Subcutaneous abdominal adipose tissue (tissue), 5 donors: Measurements from ENCODE around the gene MAML3.

Experiments used
- H3K27ac ChIP-seq: one replicate; pipeline ENCODE4 v1.7.0; 2013; ENCODE audit warnings: low read depth, mild to moderate bottlenecking, inconsistent platforms, low read length, moderate library complexity
- H3K27me3 ChIP-seq, 5 donors: one replicate each; pipeline ENCODE4 v1.7.0; 2013; ENCODE audit warnings: low read length in 5 of 5, inconsistent platforms in 1 of 5; ENCODE audit not compliant: control insufficient read depth in 5 of 5, insufficient read depth in 4 of 5
- H3K36me3 ChIP-seq, 5 donors: one replicate each; pipeline ENCODE4 v1.7.0; 2013; ENCODE audit warnings: low read length in 5 of 5; ENCODE audit not compliant: control insufficient read depth in 5 of 5, insufficient read depth in 5 of 5
- H3K4me1 ChIP-seq, 5 donors: one replicate each; pipeline ENCODE4 v1.7.0; 2013; ENCODE audit warnings: low read length in 5 of 5, mild to moderate bottlenecking in 3 of 5, moderate library complexity in 1 of 5; ENCODE audit not compliant: control insufficient read depth in 5 of 5, insufficient read depth in 5 of 5
- H3K4me3 ChIP-seq, 5 donors: one replicate each; pipeline ENCODE4 v1.7.0; 2013; ENCODE audit warnings: low read length in 5 of 5, low read depth in 1 of 5
- H3K9ac ChIP-seq, 5 donors: one replicate each; pipeline ENCODE4 v1.7.0; 2013; ENCODE audit warnings: low read length in 5 of 5, mild to moderate bottlenecking in 4 of 5, moderate library complexity in 3 of 5
- H3K9me3 ChIP-seq, 5 donors: one replicate each; pipeline ENCODE4 v1.7.0; 2013; ENCODE audit warnings: low read length in 5 of 5; ENCODE audit not compliant: control insufficient read depth in 5 of 5
- donor health status: healthy.
- donor health status: healthy.
- donor health status: healthy.
- donor health status: healthy.
- donor health status: healthy.

MAML3 gene

GRCh38 chr4:139892973-139893736 is 260.8 kb downstream of the MAML3 start:
- no peaks in the 10 kb centered on the region for H3K4me1 ChIP-seq
- peaks cover 0 to 11% (median 3%) of the 10 kb centered on the region in 5 donors for H3K36me3 ChIP-seq
- no peak overlapping the region for H3K9ac ChIP-seq
- no peaks in the 10 kb centered on the region for H3K27me3 ChIP-seq
- H3K27ac ChIP-seq: no peak overlapping the region
- no peaks in the 10 kb centered on the region for H3K9me3 ChIP-seq
- no peak overlapping the region for H3K4me3 ChIP-seq

GRCh38 chr4:139890816-139891215 is 263.2 kb downstream of the MAML3 start:
- H3K4me3 ChIP-seq: no peak overlapping the region
- no peaks in the 10 kb centered on the region for H3K27me3 ChIP-seq
- H3K4me1 ChIP-seq: peaks cover 0 to 7% (median 3%) of the 10 kb centered on the region in 5 donors
- peaks cover 0 to 11% (median 3%) of the 10 kb centered on the region in 5 donors for H3K36me3 ChIP-seq
- H3K9me3 ChIP-seq: no peaks in the 10 kb centered on the region
- no peak overlapping the region for H3K27ac ChIP-seq
- H3K9ac ChIP-seq: no peak overlapping the region

DNA sequence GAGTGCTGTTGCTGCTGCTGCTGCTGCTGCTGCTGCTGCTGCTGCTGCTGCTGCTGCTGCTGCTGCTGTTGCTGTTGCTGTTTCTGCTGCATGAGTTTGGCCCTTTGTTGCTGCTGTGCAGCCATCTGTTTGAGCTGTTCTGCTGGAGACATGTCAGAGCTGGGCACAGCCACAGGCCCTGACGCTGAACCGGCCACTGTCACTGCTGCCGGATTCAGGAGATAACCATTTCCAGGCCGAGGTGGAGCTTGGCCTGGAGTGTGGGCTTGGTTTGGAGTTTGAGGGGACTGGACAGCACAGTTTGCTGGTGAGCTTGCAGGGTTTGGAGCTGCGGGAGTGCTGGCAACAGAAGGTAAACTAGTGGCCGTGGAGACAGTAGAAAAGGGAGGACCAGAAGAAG is 264.1 kb downstream of the MAML3 start:
- H3K27ac ChIP-seq: no peak overlapping the region
- no peaks in the 10 kb centered on the region for H3K9me3 ChIP-seq
- no peak overlapping the region for H3K9ac ChIP-seq
- H3K36me3 ChIP-seq: peaks cover 0 to 11% (median 3%) of the 10 kb centered on the region in 5 donors
- no peaks in the 10 kb centered on the region for H3K27me3 ChIP-seq
- H3K4me3 ChIP-seq: no peak overlapping the region
- H3K4me1 ChIP-seq: peaks cover 0 to 7% (median 3%) of the 10 kb centered on the region in 5 donors

- Histone ChIP-seq H3K9ac (no peak overlapping the region), H3K27ac (no peak overlapping the region), H3K9me3 (no peaks in the 10 kb centered on the region), H3K27me3 (no peaks in the 10 kb centered on the region), H3K4me3 (no peak overlapping the region), H3K4me1 (peaks cover 0 to 7% (median 3%) of the 10 kb centered on the region in 5 donors), H3K36me3 (peaks cover 0 to 11% (median 3%) of the 10 kb centered on the region in 5 donors)
Measured at GRCh38 chr4:139889264-139889663, 264.7 kb downstream of the MAML3 start.

DNA sequence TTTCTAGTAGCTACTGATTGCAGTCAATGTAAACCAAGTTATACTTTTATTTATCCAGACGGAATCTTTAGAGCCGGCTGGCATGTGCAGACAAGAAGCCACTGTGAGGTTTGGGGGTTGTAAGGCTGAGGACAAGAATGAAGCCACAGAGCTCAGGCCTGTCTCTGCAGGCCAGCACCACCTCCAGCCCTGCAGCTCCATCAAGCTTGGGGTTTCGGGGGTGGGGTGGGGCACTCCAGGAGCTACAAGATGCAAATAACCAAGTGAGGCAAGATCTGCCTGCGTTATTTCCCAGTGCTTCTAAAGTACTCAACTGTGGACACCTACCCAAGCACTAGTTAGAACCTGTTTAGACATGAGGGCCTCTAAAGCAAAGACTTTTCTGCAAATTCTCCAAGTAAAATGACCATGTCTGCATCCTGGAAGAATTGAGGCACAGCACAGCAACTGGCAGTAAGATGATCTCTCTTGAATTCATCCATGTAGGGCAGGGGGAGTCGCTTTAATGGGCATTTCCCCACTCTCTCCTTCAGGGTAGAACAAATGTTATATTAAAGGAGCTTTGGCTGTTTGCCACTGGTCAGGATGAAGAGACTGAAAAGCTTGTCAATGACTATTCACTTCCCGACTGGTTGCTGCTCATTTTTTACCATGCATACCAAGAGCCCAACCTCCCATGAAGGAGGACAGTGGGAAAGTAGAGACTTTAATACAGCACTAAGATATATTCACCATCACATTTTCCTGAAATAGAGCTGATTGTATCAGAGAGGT is 265.8 kb downstream of the MAML3 start:
- Histone ChIP-seq H3K36me3 (peaks cover 0 to 11% (median 3%) of the 10 kb centered on the region in 5 donors), H3K4me3 (no peak overlapping the region), H3K27ac (no peak overlapping the region), H3K4me1 (peaks cover 0 to 7% (median 3%) of the 10 kb centered on the region in 5 donors), H3K27me3 (no peaks in the 10 kb centered on the region), H3K9ac (no peak overlapping the region), H3K9me3 (no peaks in the 10 kb centered on the region)

- H3K9ac ChIP-seq: peak overlapping the region in 1 of 5 donors; percentile 25
Measured at GRCh38 chr4:139887376-139887802, 266.6 kb downstream of the MAML3 start.

GRCh38 chr4:139886798-139887197 is 267.2 kb downstream of the MAML3 start:
- Histone ChIP-seq H3K36me3 (peaks cover 0 to 11% (median 3%) of the 10 kb centered on the region in 5 donors), H3K4me1 (peaks cover 0 to 7% (median 3%) of the 10 kb centered on the region in 5 donors), H3K9ac (peak overlapping the region in 3 of 5 donors; percentile 25 to 47 (median 31)), H3K9me3 (peaks cover 0 to 3% (median 0%) of the 10 kb centered on the region in 5 donors), H3K27me3 (no peaks in the 10 kb centered on the region), H3K27ac (peak overlapping the region; percentile 21), H3K4me3 (peak overlapping the region in 4 of 5 donors; percentile 17 to 51 (median 30))

More at GRCh38 chr4:139887376-139887802, 266.6 kb downstream of the MAML3 start:
- Histone ChIP-seq H3K4me1 (peaks cover 0 to 7% (median 3%) of the 10 kb centered on the region in 5 donors), H3K9me3 (peaks cover 0 to 3% (median 0%) of the 10 kb centered on the region in 5 donors), H3K36me3 (peaks cover 0 to 11% (median 3%) of the 10 kb centered on the region in 5 donors), H3K27ac (peak overlapping the region; percentile 21), H3K4me3 (peak overlapping the region in 4 of 5 donors; percentile 17 to 51 (median 30)), H3K27me3 (no peaks in the 10 kb centered on the region)

DNA sequence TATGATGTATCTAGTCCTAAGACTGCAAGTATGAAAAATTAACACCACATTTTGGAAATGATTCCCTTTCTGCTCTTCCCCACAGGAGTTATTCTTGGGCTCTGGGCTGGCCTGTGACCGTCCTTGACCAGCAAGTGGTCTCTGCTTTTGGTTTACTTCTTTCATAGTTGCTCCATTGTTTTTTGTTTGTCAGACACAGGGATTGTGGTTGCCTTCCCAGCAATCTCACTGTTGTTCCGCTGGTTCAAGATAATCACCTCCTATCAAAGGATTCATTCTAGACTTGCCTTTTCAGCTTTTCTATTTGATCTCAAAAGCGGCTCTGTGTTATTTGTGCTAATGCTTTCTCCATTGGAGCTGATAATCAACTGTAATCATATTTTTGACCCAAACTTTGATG is 269.5 kb downstream of the MAML3 start:
- Histone ChIP-seq H3K36me3 (peaks cover 0 to 4% (median 0%) of the 10 kb centered on the region in 5 donors), H3K4me3 (no peak overlapping the region), H3K9me3 (peaks cover 0 to 3% (median 0%) of the 10 kb centered on the region in 5 donors), H3K27me3 (no peaks in the 10 kb centered on the region), H3K4me1 (peaks cover 0 to 7% (median 3%) of the 10 kb centered on the region in 5 donors), H3K9ac (no peak overlapping the region), H3K27ac (no peak overlapping the region)

- Histone ChIP-seq H3K4me3 (no peak overlapping the region), H3K27ac (no peak overlapping the region), H3K27me3 (no peaks in the 10 kb centered on the region), H3K36me3 (no peaks in the 10 kb centered on the region), H3K9me3 (peaks cover 0 to 3% (median 0%) of the 10 kb centered on the region in 5 donors), H3K9ac (no peak overlapping the region), H3K4me1 (peaks cover 0 to 5% (median 0%) of the 10 kb centered on the region in 5 donors)
Measured at GRCh38 chr4:139880841-139881240, 273.1 kb downstream of the MAML3 start.
